ENCODE data around the gene RNF207. TPM values are rescaled to one million over a fixed set of nuclear protein-coding genes. Genes with fewer than 3 reads are reported as not detected.

Gene RNF207
- total and polyA plus RNA-seq, 2 of the 13 experiments (the other 11 are each of a cell fraction or from before 2014, with no cell fraction given), result 9.8 to 15.9 TPM

DNA sequence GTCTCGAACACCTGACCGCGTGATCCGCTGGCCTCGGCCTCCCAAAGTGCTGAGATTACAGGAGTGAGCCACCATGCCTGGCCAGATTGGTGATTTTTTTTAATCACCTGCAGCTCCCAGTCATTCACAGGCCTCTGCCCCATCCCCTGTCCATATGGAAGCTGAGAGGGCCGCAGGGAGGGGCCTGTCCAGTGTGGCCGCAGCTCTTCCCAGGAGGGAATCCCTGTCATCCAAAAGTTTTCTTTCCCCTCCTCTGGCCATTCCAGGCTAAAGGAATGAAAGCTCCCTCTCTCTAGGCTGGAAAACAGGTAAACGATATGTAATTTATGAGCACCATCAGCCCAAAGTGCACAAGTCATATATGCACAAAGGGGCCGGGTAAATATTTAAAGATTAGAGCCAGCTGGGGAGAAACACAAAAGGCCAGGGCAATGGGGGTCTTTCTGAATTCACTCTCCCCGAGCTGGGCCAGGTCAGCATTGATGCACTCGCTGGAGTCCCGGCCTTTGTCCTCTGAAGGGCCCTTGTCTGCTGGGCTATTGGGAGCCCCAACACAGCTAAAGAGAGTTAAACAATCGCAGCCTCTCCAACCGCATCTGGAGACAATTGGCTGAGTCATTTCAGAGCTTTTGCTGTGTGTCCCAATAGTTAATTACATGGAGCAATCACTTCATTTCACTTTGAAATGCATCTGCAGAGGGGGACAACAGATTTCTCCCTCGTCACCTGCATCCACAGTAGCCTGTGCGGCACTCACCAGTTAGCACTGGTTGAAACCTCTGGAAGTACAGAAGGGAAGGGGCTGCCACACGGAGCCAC lies 34.2 kb downstream of the RNF207 start (continued):
- TF ChIP-seq IKZF4 (CRISPR knock-in tag; IDR thresholded peaks at IDR 0.05; ENCODE audit: borderline replicate concordance, low read depth, not compliant biosample characterization) (no peak), SOX5 (CRISPR knock-in tag; IDR thresholded peaks at IDR 0.05; ENCODE audit: borderline replicate concordance) (peak; percentile 84), GATAD2A (CRISPR knock-in tag; IDR thresholded peaks at IDR 0.05) (peak; percentile 45; the same call in 1 of the 2 replicates), TBX2 (CRISPR knock-in tag; IDR thresholded peaks at IDR 0.05; ENCODE audit: borderline replicate concordance) (peak; percentile 48; the same call in 1 of the 2 replicates), FOSL2 (CRISPR knock-in tag; IDR thresholded peaks at IDR 0.05) (peak; percentile 76), KDM4B (CRISPR knock-in tag; IDR thresholded peaks at IDR 0.05) (no peak), SOX6 (IDR thresholded peaks at IDR 0.05) (no peak), SOX6 (CRISPR knock-in tag; IDR thresholded peaks at IDR 0.05) (peak; percentile 95), REPIN1 (CRISPR knock-in tag; IDR thresholded peaks at IDR 0.05; ENCODE audit: borderline replicate concordance, low read depth) (no peak), SSRP1 (CRISPR knock-in tag; IDR thresholded peaks at IDR 0.05) (no peak), ZNF703 (CRISPR knock-in tag; IDR thresholded peaks at IDR 0.05; ENCODE audit: borderline replicate concordance) (no peak), MEIS1 (CRISPR knock-in tag; IDR thresholded peaks at IDR 0.05; ENCODE audit: borderline replicate concordance) (no peak), KLF12 (CRISPR knock-in tag; IDR thresholded peaks at IDR 0.05; ENCODE audit: borderline replicate concordance) (no peak), HMGXB4 (CRISPR knock-in tag; IDR thresholded peaks at IDR 0.05; ENCODE audit: borderline replicate concordance in 1 of 2, low read depth in 1 of 2) (no peak), NRL (CRISPR knock-in tag; IDR thresholded peaks at IDR 0.05; ENCODE audit: borderline replicate concordance) (no peak), LCORL (IDR thresholded peaks at IDR 0.05) (no peak), LCORL (CRISPR knock-in tag; IDR thresholded peaks at IDR 0.05) (peak; percentile 63; the same call in 1 of the 2 replicates), TARDBP (CRISPR knock-in tag; IDR thresholded peaks at IDR 0.05) (peak; percentile 34; the same call in 1 of the 2 replicates), CEBPB (IDR thresholded peaks at IDR 0.05; ENCODE audit: borderline replicate concordance, low read depth, low read length) (peak; percentile 60; the same call in 1 of the 2 replicates), NFIC (IDR thresholded peaks at IDR 0.05; ENCODE audit: low read length) (no peak), CEBPG (CRISPR knock-in tag; IDR thresholded peaks at IDR 0.05) (peak; percentile 26; the same call in 1 of the 2 replicates)
- TF ChIP-seq, protein P1, sequence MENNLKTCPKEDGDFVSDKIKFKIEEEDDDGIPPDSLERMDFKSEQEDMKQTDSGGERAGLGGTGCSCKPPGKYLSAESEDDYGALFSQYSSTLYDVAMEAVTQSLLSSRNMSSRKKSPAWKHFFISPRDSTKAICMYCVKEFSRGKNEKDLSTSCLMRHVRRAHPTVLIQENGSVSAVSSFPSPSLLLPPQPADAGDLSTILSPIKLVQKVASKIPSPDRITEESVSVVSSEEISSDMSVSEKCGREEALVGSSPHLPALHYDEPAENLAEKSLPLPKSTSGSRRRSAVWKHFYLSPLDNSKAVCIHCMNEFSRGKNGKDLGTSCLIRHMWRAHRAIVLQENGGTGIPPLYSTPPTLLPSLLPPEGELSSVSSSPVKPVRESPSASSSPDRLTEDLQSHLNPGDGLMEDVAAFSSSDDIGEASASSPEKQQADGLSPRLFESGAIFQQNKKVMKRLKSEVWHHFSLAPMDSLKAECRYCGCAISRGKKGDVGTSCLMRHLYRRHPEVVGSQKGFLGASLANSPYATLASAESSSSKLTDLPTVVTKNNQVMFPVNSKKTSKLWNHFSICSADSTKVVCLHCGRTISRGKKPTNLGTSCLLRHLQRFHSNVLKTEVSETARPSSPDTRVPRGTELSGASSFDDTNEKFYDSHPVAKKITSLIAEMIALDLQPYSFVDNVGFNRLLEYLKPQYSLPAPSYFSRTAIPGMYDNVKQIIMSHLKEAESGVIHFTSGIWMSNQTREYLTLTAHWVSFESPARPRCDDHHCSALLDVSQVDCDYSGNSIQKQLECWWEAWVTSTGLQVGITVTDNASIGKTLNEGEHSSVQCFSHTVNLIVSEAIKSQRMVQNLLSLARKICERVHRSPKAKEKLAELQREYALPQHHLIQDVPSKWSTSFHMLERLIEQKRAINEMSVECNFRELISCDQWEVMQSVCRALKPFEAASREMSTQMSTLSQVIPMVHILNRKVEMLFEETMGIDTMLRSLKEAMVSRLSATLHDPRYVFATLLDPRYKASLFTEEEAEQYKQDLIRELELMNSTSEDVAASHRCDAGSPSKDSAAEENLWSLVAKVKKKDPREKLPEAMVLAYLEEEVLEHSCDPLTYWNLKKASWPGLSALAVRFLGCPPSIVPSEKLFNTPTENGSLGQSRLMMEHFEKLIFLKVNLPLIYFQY (CRISPR knock-in tag; IDR thresholded peaks at IDR 0.05; ENCODE audit: borderline replicate concordance), result no peak
